D721Med (cell line): ENCODE results near the gene SLC25A4.
"Not testable (repeated sequence)": the region's sequence is repeated elsewhere in the genome, so short reads cannot be mapped to it uniquely, and the experiment has no call there.

Experiments used
- DNase-seq: peaks from one replicate; pipeline ENCODE4 v3.0.0; 2011; ENCODE audit warnings: low spot score; ENCODE audit not compliant: insufficient read length
- FAIRE-seq: peaks from 2 replicates; lab custom pipeline; 2011; peaks lifted over from hg19 to GRCh38; lab: Jason Lieb, UNC
- CTCF ChIP-seq: IDR thresholded peaks from 2 replicates; pipeline ENCODE4 v1.5.1; 2012; ENCODE audit warnings: mild to moderate bottlenecking, control low read depth; ENCODE audit not compliant: insufficient read depth; ENCODE audit errors: missing control alignments

Gene SLC25A4

DNA sequence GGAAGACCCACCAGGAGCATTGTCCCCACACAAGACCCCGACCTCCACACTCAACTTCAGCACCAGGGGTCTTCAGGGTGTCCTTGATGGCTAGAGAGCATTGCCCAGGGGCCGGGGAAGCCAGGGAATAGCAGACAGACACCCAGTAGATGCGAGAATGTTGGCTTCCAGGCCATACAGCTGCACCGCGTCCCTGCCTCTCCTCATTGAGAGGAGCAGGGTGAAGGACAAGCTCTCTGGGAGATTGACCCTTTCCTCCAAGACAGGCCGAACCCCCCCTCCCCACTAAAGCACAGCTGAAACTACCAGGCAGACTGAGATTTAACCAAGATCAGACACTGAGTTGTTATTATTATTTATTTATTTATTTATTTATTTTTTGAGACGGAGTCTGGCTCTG is 42.6 kb upstream of the SLC25A4 start:
- no peak for TF ChIP-seq CTCF
- DNase-seq (no peak), FAIRE-seq (no peak)

GRCh38 chr4:185101354-185101890 is 41.6 kb upstream of the SLC25A4 start:
- no peak for DNase-seq
- no peak for TF ChIP-seq CTCF
- no peak for FAIRE-seq

DNA sequence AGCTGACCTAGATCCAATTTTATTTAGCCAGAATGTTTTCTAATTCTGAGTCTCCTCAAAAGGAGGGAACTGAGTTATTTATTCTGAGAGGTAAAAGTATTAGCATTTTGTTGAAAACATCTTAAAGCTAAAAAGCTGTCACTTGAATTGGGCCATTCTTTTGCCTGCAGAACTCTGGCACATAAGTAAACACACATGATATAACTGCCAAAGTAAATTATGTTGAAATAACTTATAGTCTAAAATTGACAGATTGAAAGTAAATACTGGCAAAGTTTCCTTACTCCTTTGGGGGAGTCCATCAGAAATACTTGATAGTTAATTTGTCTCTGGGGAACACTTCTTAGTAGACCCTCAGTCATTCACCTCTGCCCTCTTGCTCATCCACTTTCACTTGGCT is 38.3 kb upstream of the SLC25A4 start:
- no peak for TF ChIP-seq CTCF
- no peak for FAIRE-seq

DNA sequence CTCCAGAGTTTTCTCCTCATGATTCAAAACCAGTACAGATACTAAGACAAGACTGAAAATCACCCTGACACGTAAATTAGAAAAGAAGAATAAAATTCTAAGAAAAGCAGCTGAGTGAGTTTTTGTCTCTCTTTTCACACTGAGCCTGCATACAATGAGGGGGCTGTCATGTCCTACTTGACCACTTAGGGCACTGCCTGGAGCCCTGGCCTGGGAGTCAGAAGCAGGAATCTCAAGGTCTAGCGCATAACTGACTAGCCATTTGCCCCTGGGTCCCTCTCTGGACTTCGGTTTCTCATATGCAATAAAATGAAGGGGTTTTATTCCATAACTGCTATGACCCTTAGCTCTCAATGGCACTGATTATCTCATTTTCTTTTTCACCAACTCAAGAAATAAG is 36.7 kb upstream of the SLC25A4 start:
- DNase-seq: no peak
- no peak for FAIRE-seq
- no peak for TF ChIP-seq CTCF

More for the DNA sequence above, 38.3 kb upstream of the SLC25A4 start:
- no peak for DNase-seq

GRCh38 chr4:185107574-185107973 is 35.5 kb upstream of the SLC25A4 start:
- FAIRE-seq, DNase-seq: not testable (repeated sequence)

DNA sequence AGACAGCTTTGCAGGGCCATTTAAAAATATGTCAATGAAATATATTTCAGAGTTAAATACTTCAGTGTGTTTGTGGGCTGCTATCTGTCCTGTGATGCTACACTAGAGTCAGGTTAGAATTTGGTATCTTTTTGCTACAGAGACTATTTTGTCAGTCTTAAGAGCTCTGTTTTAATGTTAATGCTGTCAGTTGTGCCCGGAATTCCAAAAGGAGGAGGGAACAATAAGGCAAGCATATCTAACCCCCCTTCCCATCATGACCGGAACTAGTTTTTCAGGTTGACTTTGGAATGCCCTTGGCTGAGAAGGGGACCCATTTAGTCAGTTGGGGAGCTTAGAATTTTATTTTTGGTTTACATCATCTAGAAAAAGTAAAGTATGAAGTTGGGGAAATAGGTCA is 34.9 kb upstream of the SLC25A4 start:
- TF ChIP-seq CTCF: no peak
- no peak for FAIRE-seq
- no peak for DNase-seq

GRCh38 chr4:185108669-185109068 is 34.4 kb upstream of the SLC25A4 start:
- no peak for TF ChIP-seq CTCF
- DNase-seq: no peak
- FAIRE-seq: no peak

- no peak for TF ChIP-seq CTCF
- DNase-seq (no peak), FAIRE-seq (no peak)
These were observed 33.3 kb upstream of the SLC25A4 start for GRCh38 chr4:185109736-185110135.
